ENCODE results near the gene BLVRA.

The BLVRA gene

DNA sequence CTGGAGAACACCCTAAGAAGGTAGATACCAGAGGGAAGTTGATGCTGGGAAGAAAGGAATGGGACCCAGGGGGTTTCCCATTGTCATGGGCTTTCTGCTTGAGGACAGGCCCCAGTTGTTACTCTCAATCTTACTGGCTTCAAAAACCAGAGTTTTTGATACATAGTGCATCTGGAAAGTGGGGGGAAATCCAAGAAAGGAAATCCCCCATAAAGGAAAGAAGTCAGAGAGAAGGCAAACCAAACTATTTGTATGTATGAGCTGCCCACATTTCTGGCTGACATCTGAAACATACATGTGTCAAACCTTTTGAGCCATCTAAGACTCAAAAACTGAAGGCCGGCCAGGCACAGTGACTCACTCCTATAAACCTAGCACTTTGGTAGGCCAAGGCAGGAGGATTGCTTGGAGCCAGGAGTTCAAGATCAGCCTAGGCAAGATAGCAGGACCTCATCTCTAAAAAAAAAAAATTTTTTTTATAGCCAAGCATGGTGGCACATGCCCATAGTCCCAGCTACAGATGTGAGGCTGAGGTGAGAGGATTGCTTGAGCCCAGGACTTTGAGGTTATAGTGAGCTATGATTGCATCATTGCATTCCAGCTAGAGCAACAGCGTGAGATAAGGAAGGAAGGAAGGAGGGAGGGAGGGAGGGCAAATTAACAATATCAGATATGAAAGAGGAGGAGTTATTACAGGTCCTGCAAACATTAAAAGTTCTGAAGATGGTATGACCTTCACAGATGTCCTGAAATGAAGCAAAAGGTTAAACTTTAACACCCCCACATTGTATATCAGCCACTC, 22.5 kb upstream of the BLVRA start:
- TF ChIP-seq POLR2AphosphoS5 (IDR thresholded peaks at IDR 0.05; ENCODE audit: low read depth, low read length) (no peak), TAF1 (IDR thresholded peaks at IDR 0.05; ENCODE audit: borderline replicate concordance, insufficient read depth, low read length) (no peak), FOXP2 (optimal IDR thresholded peaks at IDR 0.05; ENCODE audit: borderline replicate concordance, extremely low read depth, extremely low read length, insufficient read depth) (no peak), SIN3A (IDR thresholded peaks at IDR 0.05; ENCODE audit: borderline replicate concordance, insufficient read depth, low read length) (no peak)
- TF ChIP-seq, protein P1, sequence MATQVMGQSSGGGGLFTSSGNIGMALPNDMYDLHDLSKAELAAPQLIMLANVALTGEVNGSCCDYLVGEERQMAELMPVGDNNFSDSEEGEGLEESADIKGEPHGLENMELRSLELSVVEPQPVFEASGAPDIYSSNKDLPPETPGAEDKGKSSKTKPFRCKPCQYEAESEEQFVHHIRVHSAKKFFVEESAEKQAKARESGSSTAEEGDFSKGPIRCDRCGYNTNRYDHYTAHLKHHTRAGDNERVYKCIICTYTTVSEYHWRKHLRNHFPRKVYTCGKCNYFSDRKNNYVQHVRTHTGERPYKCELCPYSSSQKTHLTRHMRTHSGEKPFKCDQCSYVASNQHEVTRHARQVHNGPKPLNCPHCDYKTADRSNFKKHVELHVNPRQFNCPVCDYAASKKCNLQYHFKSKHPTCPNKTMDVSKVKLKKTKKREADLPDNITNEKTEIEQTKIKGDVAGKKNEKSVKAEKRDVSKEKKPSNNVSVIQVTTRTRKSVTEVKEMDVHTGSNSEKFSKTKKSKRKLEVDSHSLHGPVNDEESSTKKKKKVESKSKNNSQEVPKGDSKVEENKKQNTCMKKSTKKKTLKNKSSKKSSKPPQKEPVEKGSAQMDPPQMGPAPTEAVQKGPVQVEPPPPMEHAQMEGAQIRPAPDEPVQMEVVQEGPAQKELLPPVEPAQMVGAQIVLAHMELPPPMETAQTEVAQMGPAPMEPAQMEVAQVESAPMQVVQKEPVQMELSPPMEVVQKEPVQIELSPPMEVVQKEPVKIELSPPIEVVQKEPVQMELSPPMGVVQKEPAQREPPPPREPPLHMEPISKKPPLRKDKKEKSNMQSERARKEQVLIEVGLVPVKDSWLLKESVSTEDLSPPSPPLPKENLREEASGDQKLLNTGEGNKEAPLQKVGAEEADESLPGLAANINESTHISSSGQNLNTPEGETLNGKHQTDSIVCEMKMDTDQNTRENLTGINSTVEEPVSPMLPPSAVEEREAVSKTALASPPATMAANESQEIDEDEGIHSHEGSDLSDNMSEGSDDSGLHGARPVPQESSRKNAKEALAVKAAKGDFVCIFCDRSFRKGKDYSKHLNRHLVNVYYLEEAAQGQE (IDR thresholded peaks at IDR 0.05; ENCODE audit: insufficient read depth in 1 of 2, low read depth in 2 of 2, low read length in 2 of 2): no peak

DNA sequence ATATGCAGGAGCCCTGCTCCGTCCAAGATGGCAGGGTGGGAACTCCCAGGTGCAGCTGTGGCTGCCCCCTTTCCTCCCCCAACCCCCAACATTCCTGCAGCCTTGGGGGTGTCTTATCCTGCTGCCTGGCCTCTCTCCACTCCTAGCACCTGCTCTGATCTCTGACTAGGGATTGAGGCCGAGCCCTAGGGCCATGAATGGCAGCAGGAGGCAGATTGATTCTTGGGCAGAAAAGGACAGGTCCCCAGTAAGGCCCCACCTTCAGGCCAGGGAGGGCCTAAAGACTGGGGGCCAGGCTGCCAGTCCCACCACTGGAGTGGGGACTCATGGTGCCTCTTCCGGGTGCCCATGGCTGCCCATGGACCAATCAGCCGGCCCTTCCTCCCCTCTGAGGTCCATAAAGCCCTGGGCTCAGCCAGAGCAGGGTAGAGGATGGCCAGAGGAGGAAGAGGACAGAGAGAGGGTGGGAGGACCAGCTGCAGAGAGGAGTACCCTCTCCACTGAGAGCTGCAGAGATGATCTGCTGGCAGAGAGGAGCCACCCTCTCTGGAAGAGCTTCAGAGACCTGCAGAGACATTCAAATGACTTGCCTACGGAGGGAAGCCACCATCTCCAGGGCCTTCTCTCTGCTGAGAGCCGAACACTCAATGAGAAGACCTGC, 20.9 kb upstream of the BLVRA start:
- TF ChIP-seq SIN3A (IDR thresholded peaks at IDR 0.05; ENCODE audit: borderline replicate concordance, insufficient read depth, low read length) (no peak), POLR2AphosphoS5 (IDR thresholded peaks at IDR 0.05; ENCODE audit: low read depth, low read length) (no peak), FOXP2 (optimal IDR thresholded peaks at IDR 0.05; ENCODE audit: borderline replicate concordance, extremely low read depth, extremely low read length, insufficient read depth) (no peak), TAF1 (IDR thresholded peaks at IDR 0.05; ENCODE audit: borderline replicate concordance, insufficient read depth, low read length) (no peak)
- TF ChIP-seq, protein P1 (IDR thresholded peaks at IDR 0.05; ENCODE audit: insufficient read depth in 1 of 2, low read depth in 2 of 2, low read length in 2 of 2): no peak

DNA sequence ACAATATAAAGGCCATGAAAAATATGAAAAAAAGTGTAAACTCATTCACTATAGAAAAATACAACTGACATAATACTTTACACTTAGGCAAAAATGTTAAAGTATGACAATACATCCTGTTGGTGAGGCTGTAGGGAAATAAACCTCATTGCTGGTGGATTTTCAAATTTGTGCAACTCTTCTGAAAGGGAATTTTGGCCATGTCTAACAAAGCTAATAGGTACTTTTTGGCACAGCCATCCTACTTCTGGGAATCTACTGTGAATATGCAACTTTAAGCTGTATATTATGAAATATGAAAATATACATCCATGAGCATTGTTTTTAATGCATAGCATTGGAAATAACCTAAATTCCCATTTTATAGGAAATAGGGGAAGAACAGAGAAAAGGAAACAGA, 15.8 kb upstream of the BLVRA start:
- TF ChIP-seq, protein P1 (IDR thresholded peaks at IDR 0.05; ENCODE audit: insufficient read depth in 1 of 2, low read depth in 2 of 2, low read length in 2 of 2): no peak
- TF ChIP-seq TAF1 (IDR thresholded peaks at IDR 0.05; ENCODE audit: borderline replicate concordance, insufficient read depth, low read length) (no peak), FOXP2 (optimal IDR thresholded peaks at IDR 0.05; ENCODE audit: borderline replicate concordance, extremely low read depth, extremely low read length, insufficient read depth) (no peak), POLR2AphosphoS5 (IDR thresholded peaks at IDR 0.05; ENCODE audit: low read depth, low read length) (no peak), SIN3A (IDR thresholded peaks at IDR 0.05; ENCODE audit: borderline replicate concordance, insufficient read depth, low read length) (no peak)

DNA sequence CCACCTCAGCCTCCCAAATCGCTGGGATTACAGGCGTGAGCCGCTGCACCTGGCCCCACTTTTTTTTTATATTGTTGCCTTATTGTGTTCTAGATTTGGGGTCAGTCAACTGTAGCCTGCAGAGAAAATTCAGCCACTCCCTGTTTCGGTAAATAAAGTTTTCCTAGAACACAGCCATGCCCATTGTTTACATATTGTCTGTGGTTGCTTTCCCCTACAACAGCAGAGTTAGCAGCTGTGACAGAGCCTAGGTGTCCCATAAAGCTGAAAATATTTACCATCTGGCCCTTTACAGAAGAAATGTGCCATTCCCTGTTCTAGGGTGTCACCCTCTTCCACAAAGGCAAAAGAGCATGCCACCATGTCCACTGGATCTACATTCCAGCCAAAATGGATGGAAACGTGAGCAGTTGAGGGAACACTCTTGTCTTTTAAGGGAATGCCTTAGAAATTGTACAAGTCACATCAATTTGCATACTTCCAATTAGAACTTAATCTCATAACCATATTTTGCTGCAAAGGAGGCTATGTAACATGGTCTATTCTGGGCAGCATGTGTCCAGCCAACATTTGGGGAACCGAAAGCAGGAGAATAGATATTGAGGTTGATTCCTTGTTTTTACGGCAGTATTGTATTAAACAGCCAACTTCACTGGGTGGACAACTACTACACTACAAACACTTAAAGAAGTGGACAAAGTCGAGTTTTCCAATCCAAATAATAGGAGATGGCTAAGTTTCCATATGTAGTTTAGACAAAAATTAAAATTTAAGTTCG, 11.0 kb upstream of the BLVRA start:
- TF ChIP-seq FOXP2 (optimal IDR thresholded peaks at IDR 0.05; ENCODE audit: borderline replicate concordance, extremely low read depth, extremely low read length, insufficient read depth): no peak
- no peak for TF ChIP-seq TAF1 (IDR thresholded peaks at IDR 0.05; ENCODE audit: borderline replicate concordance, insufficient read depth, low read length)
- no peak for TF ChIP-seq SIN3A (IDR thresholded peaks at IDR 0.05; ENCODE audit: borderline replicate concordance, insufficient read depth, low read length)
- TF ChIP-seq, protein P1 (IDR thresholded peaks at IDR 0.05; ENCODE audit: insufficient read depth in 1 of 2, low read depth in 2 of 2, low read length in 2 of 2): no peak
- no peak for TF ChIP-seq POLR2AphosphoS5 (IDR thresholded peaks at IDR 0.05; ENCODE audit: low read depth, low read length)

All from PFSK-1 (cell line).